CD14-positive monocyte (primary cell): ENCODE measurements around the gene GATA3. TPM values are rescaled to one million over a fixed set of nuclear protein-coding genes. Genes with fewer than 3 reads are reported as not detected.

Source experiments
- DNase-seq, 3 donors: peaks; one replicate each; pipeline ENCODE4 v3.0.0-alpha.2; 2011 to 2022
- H2AFZ ChIP-seq: 2 replicates; pipeline ENCODE4 v1.6.0; 2012; ENCODE audit warnings: mild to moderate bottlenecking, low read depth, low read length, inconsistent platforms; ENCODE audit not compliant: insufficient read depth, poor library complexity, severe bottlenecking
- H3K27ac ChIP-seq, 2 donors: 1 replicate in 1 of 2; 2 replicates in 1 of 2; pipeline ENCODE4 v1.5.1; 2012 to 2013; ENCODE audit warnings: low read length in 2 of 2, control low read depth in 1 of 2, inconsistent platforms in 1 of 2, low read depth in 1 of 2, mild to moderate bottlenecking in 1 of 2
- H3K27me3 ChIP-seq, 2 donors: one replicate each; pipeline versions ENCODE4 v1.6.0 to v1.6.1; 2011 to 2013; ENCODE audit warnings: low read length in 2 of 2; ENCODE audit not compliant: control insufficient read depth in 2 of 2, insufficient read depth in 2 of 2
- H3K36me3 ChIP-seq, 2 donors: replicated peaks in 1 of 2; 1 replicate in 1 of 2; 2 replicates in 1 of 2; pipeline versions ENCODE4 v1.5.1 to v1.6.1; 2012 to 2013; ENCODE audit warnings: low read length in 2 of 2, control low read depth in 1 of 2, inconsistent platforms in 1 of 2, mild to moderate bottlenecking in 1 of 2; ENCODE audit not compliant: insufficient read depth in 2 of 2, control insufficient read depth in 1 of 2
- H3K4me1 ChIP-seq, 2 donors: 1 replicate in 1 of 2; 2 replicates in 1 of 2; pipeline versions ENCODE4 v1.5.1 to v1.6.1; 2012 to 2013; ENCODE audit warnings: low read length in 2 of 2, control low read depth in 1 of 2, inconsistent platforms in 1 of 2, mild to moderate bottlenecking in 1 of 2, moderate library complexity in 1 of 2; ENCODE audit not compliant: insufficient read depth in 2 of 2, control insufficient read depth in 1 of 2
- H3K4me2 ChIP-seq: replicated peaks from 2 replicates; pipeline ENCODE3; 2012; ENCODE audit warnings: low read length, moderate library complexity, mild to moderate bottlenecking; ENCODE audit not compliant: poor library complexity, severe bottlenecking; ENCODE audit errors: extremely low read depth
- H3K4me3 ChIP-seq, 3 experiments: fragments of 200-600 bp in 1 of 3; sonication (generic) in 1 of 3; replicated peaks in 1 of 3; 1 replicate in 2 of 3; 2 replicates in 1 of 3; pipeline ENCODE4 v1.5.1; 2011 to 2013; ENCODE audit warnings: low read length in 3 of 3, mild to moderate bottlenecking in 3 of 3, control low read depth in 2 of 3, low read depth in 2 of 3, inconsistent platforms in 1 of 3, moderate library complexity in 1 of 3
- H3K79me2 ChIP-seq: 2 replicates; pipeline ENCODE4 v1.6.0; 2012; ENCODE audit warnings: mild to moderate bottlenecking, control low read depth, inconsistent platforms, low read length, moderate library complexity; ENCODE audit not compliant: insufficient read depth
- H3K9ac ChIP-seq: 2 replicates; pipeline ENCODE4 v1.6.0; 2017; ENCODE audit warnings: low read length, mild to moderate bottlenecking; ENCODE audit not compliant: insufficient read depth, poor library complexity, severe bottlenecking
- H3K9me3 ChIP-seq, 2 donors: replicated peaks in 1 of 2; 1 replicate in 1 of 2; 2 replicates in 1 of 2; pipeline versions ENCODE4 v1.5.1 to v1.6.1; 2012 to 2013; ENCODE audit warnings: low read length in 2 of 2, control low read depth in 1 of 2; ENCODE audit not compliant: control insufficient read depth in 1 of 2, insufficient read depth in 1 of 2
- H4K20me1 ChIP-seq: 2 replicates; pipeline ENCODE4 v1.6.0; 2012; ENCODE audit warnings: mild to moderate bottlenecking, low read length, control low read depth, moderate library complexity; ENCODE audit not compliant: insufficient read depth
- H3K27ac Mint-ChIP-seq, 7 donors: one replicate each; pipeline ENCODE4 v1.8.0; 2020; ENCODE audit warnings: mild to moderate bottlenecking in 7 of 7, mixed read lengths in 7 of 7, moderate library complexity in 6 of 7, inconsistent platforms in 2 of 7
- H3K27me3 Mint-ChIP-seq, 3 donors: one replicate each; pipeline ENCODE4 v1.8.0; 2021 to 2022; ENCODE audit warnings: low read depth in 3 of 3, mild to moderate bottlenecking in 3 of 3, mixed read lengths in 3 of 3, moderate library complexity in 3 of 3, inconsistent platforms in 1 of 3
- H3K36me3 Mint-ChIP-seq, 2 donors: one replicate each; pipeline ENCODE4 v1.8.0; 2020; ENCODE audit warnings: mixed read lengths in 2 of 2, inconsistent platforms in 1 of 2, mild to moderate bottlenecking in 1 of 2
- H3K4me1 Mint-ChIP-seq: one replicate; pipeline ENCODE4 v1.8.0; 2020; ENCODE audit warnings: mild to moderate bottlenecking, mixed read lengths
- H3K4me3 Mint-ChIP-seq, 2 donors: one replicate each; pipeline ENCODE4 v1.8.0; 2020; ENCODE audit warnings: mild to moderate bottlenecking in 2 of 2, mixed read lengths in 2 of 2, moderate library complexity in 1 of 2
- H3K9me3 Mint-ChIP-seq, 7 donors: one replicate each; pipeline ENCODE4 v1.8.0; 2020 to 2022; ENCODE audit warnings: mixed read lengths in 7 of 7, mild to moderate bottlenecking in 6 of 7, moderate library complexity in 6 of 7, inconsistent platforms in 2 of 7
- WGBS: methylation state at CpG from one replicate; pipeline ENCODE4 v1.1.5; 2013; ENCODE audit warnings: missing lambda C conversion rate; ENCODE audit not compliant: insufficient coverage; 5-methylcytosine and 5-hydroxymethylcytosine counted together
- intact Hi-C, 2 donors: fragments of 100-400 bp; cut with micrococcal nuclease; formaldehyde crosslinking; loops; one replicate each; pipeline versions ENCODE4 v1.15.0 to v1.15.1; 2023
- polyA plus RNA-seq, 3 donors: library from polyadenylated mRNA; depleted of rRNA in 1 of 3; unstranded in 2 of 3; stranded (reverse) in 1 of 3; fragments of 300-500 nt in 2 of 3; fragments of >200 nt in 1 of 3; fragmentation: Illumina TruSeq in 2 of 3; gene quantifications; 1 replicate in 2 of 3; 2 replicates in 1 of 3; pipeline ENCODE4 v1.2.3, GENCODE V29; 2012 to 2021
- TF ChIP-seq, protein P1 (sequence below): fragments of 200-600 bp; IDR thresholded peaks from one replicate; pipeline ENCODE4 v1.8.0; 2022; ENCODE audit warnings: antibody characterized with exemption, mild to moderate bottlenecking

GATA3 gene
- polyA plus RNA-seq, 3 donors, result 0.07 to 0.08 TPM; not detected in 1

DNA sequence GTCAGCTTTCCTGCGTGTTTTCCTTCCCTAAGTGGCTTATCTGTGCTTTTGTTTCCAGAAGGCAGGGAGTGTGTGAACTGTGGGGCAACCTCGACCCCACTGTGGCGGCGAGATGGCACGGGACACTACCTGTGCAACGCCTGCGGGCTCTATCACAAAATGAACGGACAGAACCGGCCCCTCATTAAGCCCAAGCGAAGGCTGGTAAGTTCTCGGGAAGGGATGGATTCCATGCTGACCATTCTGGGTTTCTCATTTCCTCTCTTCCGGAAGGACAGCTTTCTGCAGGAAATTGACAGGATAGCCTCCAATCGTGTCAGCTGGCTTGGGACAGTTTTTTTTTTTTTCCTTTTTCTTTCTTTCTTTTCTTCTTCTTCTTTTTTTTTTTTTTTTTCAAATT lies 9.4 kb downstream of the GATA3 start:
- TF ChIP-seq, protein P1, sequence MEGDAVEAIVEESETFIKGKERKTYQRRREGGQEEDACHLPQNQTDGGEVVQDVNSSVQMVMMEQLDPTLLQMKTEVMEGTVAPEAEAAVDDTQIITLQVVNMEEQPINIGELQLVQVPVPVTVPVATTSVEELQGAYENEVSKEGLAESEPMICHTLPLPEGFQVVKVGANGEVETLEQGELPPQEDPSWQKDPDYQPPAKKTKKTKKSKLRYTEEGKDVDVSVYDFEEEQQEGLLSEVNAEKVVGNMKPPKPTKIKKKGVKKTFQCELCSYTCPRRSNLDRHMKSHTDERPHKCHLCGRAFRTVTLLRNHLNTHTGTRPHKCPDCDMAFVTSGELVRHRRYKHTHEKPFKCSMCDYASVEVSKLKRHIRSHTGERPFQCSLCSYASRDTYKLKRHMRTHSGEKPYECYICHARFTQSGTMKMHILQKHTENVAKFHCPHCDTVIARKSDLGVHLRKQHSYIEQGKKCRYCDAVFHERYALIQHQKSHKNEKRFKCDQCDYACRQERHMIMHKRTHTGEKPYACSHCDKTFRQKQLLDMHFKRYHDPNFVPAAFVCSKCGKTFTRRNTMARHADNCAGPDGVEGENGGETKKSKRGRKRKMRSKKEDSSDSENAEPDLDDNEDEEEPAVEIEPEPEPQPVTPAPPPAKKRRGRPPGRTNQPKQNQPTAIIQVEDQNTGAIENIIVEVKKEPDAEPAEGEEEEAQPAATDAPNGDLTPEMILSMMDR, result no peak
- peak overlapping the region in 1 of 2 donors; percentile 41 for H3K4me3 Mint-ChIP-seq
- H3K27me3 Mint-ChIP-seq, result peaks cover 56 to 86% (median 72%) of the 10 kb centered on the region in 3 donors
- intact Hi-C loops, result no loop called here
- Histone ChIP-seq H3K27ac (no peak overlapping the region), H3K4me1 (peaks cover 10 to 16% of the 10 kb centered on the region in 2 donors), H3K79me2 (no peaks in the 10 kb centered on the region), H3K9me3 (peaks cover 0 to 10% of the 10 kb centered on the region in 2 donors), H3K4me3 (no peak overlapping the region), H3K36me3 (no peaks in the 10 kb centered on the region), H4K20me1 (no peaks in the 10 kb centered on the region), H3K27me3 (peaks cover 38 to 77% of the 10 kb centered on the region in 2 donors), H2AFZ (no peak overlapping the region), H3K4me2 (no peak overlapping the region), H3K9ac (no peak overlapping the region)
- H3K9me3 Mint-ChIP-seq, result peaks cover 0 to 17% (median 3%) of the 10 kb centered on the region in 7 donors
- no peak overlapping the region for H3K27ac Mint-ChIP-seq
- H3K4me1 Mint-ChIP-seq, result peaks cover 14% of the 10 kb centered on the region
- peaks cover 0 to 5% of the 10 kb centered on the region in 2 donors for H3K36me3 Mint-ChIP-seq
- WGBS, result 97% methylated on average over 12 of the region's 13 CpGs
- DNase-seq, result no peak

DNA sequence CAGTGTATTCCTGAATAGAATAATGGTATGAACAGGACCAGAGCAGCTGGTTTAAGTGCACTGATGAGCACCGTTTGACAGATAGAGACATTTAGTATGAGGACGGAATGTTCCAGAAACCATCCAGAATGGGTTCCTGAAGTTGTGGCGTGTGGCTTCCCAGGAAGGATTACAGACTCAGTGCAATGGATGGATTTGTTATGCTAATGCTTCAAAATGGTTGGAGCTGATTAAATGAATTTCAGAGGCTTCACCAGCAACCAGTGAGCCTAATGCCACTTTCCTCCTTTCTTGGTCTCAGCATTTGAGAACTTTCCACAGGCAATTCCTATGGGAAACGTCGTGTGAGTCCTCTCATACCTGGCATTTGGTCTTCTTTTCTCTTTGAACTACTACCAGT lies 9.9 kb downstream of the GATA3 start:
- peaks cover 0 to 7% of the 10 kb centered on the region in 2 donors for H3K9me3 ChIP-seq
- no peak overlapping the region for H3K27ac ChIP-seq
- Mint-ChIP-seq H3K36me3 (peaks cover 0 to 5% of the 10 kb centered on the region in 2 donors), H3K4me1 (peaks cover 14% of the 10 kb centered on the region), H3K27ac (no peak overlapping the region), H3K27me3 (peaks cover 51 to 84% (median 67%) of the 10 kb centered on the region in 3 donors), H3K4me3 (peak overlapping the region in 1 of 2 donors; percentile 41), H3K9me3 (peaks cover 0 to 19% (median 2%) of the 10 kb centered on the region in 7 donors)
- TF ChIP-seq, protein P1, result no peak
- H3K4me3 ChIP-seq, result no peak overlapping the region
- H3K4me1 ChIP-seq, result peaks cover 10 to 16% of the 10 kb centered on the region in 2 donors
- H3K4me2 ChIP-seq, result no peak overlapping the region
- no peaks in the 10 kb centered on the region for H4K20me1 ChIP-seq
- intact Hi-C loops, result no loop called here
- H2AFZ ChIP-seq, result no peak overlapping the region
- H3K9ac ChIP-seq, result no peak overlapping the region
- no peaks in the 10 kb centered on the region for H3K36me3 ChIP-seq
- 60% methylated on average over 2 of the region's 5 CpGs for WGBS
- H3K79me2 ChIP-seq, result no peaks in the 10 kb centered on the region
- no peak for DNase-seq
- H3K27me3 ChIP-seq, result peaks cover 33 to 72% of the 10 kb centered on the region in 2 donors
